ENCODE results near the gene ORAI2. TPM values are rescaled to one million over a fixed set of nuclear protein-coding genes. Genes with fewer than 3 reads are reported as not detected.
A peak's percentile ranks its signal among the peaks of the same experiment; 100 is the strongest.
"Not testable (repeated sequence)": the region's sequence is repeated elsewhere in the genome, so short reads cannot be mapped to it uniquely, and the experiment has no call there.

The ORAI2 gene
- total and polyA plus RNA-seq, 10 donors: 31.5 to 146 (median 81.0) TPM

DNA sequence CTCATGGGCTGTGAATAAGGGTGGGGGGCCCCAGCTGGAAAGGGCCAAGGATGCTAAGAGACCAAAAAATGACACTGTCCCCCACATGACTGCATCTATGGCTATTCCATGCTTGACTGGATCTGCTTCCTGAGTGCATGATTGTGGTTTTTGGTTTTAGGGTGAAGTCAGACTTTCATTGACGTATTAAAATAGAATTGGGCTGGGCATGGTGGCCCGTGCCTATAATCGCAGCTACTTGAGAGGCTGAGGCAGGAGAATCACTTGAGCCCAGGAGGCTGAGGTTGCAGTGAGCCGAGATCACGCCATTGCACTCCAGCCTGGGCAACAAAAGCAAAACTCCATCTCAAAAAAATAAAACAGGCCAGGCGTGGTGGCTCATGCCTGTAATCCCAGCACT is 24.8 kb upstream of the ORAI2 start:
- TF ChIP-seq POLR2AphosphoS5 (IDR thresholded peaks at IDR 0.05): peak in 1 of 3 donors; percentile 32
- H3K9me3 ChIP-seq; H3K27me3 ChIP-seq (replicated peaks in 1 of 7); DNase-seq; H3K4me3 ChIP-seq: not testable (repeated sequence)
- 67 to 83% (median 82%) methylated on average over 6 of the region's 6 CpGs for WGBS, 5 donors
- Histone ChIP-seq H3K4me1 (peaks cover 5 to 62% (median 31%) of the 10 kb centered on the region in 6 donors), H3K27ac (peak overlapping the region in 5 of 8 donors; percentile 14 to 45 (median 37)), H3K36me3 (peaks cover 0 to 100% (median 80%) of the 10 kb centered on the region in 6 donors)
- intact Hi-C loops (cut with DNase I; ENCODE audit: low total_unique reads): loop anchor here (5.0 kb wide), 1 partner anchor 49 kb away; no protein-coding TSS in a partner anchor

DNA sequence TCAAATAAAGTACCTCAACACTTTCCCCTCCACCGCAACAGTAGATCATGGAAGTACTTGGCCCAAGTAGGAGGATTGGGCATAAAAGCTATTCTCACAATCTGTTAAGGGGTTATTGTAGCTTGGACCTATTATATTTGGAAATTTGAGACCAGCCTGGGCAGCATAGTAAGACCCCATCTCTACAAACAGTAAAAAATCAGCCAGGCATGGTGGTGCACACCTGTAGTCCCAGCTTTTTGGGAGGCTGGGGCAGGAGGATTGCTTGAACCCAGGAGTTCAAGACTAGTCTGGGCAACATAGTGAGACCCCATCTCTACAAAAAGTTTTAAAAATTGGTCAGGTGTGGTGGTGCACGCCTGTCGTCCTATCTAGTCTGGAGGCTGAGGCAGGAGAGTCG is 24.0 kb upstream of the ORAI2 start:
- WGBS, 5 donors: 96 to 99% (median 97%) methylated on average over 4 of the region's 4 CpGs
- Histone ChIP-seq H3K36me3 (peaks cover 0 to 100% (median 72%) of the 10 kb centered on the region in 6 donors), H3K4me1 (peaks cover 5 to 62% (median 29%) of the 10 kb centered on the region in 6 donors), H3K27me3 (replicated peaks in 1 of 7) (no peaks in the 10 kb centered on the region), H3K4me3 (no peak overlapping the region), H3K27ac (peak overlapping the region in 2 of 8 donors; percentile 37 to 40), H3K9me3 (peaks cover 0 to 7% (median 2%) of the 10 kb centered on the region in 8 donors)
- intact Hi-C loops (cut with DNase I; ENCODE audit: low total_unique reads): loop anchor here (5.0 kb wide), 1 partner anchor 48 kb away; no protein-coding TSS in a partner anchor
- TF ChIP-seq POLR2AphosphoS5 (IDR thresholded peaks at IDR 0.05): no peak
- TF ChIP-seq POLR2A (IDR thresholded peaks at IDR 0.05): no peak
- TF ChIP-seq, protein P1, sequence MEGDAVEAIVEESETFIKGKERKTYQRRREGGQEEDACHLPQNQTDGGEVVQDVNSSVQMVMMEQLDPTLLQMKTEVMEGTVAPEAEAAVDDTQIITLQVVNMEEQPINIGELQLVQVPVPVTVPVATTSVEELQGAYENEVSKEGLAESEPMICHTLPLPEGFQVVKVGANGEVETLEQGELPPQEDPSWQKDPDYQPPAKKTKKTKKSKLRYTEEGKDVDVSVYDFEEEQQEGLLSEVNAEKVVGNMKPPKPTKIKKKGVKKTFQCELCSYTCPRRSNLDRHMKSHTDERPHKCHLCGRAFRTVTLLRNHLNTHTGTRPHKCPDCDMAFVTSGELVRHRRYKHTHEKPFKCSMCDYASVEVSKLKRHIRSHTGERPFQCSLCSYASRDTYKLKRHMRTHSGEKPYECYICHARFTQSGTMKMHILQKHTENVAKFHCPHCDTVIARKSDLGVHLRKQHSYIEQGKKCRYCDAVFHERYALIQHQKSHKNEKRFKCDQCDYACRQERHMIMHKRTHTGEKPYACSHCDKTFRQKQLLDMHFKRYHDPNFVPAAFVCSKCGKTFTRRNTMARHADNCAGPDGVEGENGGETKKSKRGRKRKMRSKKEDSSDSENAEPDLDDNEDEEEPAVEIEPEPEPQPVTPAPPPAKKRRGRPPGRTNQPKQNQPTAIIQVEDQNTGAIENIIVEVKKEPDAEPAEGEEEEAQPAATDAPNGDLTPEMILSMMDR (IDR thresholded peaks at IDR 0.05 in 8 of 11, conservative IDR thresholded peaks at IDR 0.05 in 3 of 11): no peak
- DNase-seq: no peak

DNA sequence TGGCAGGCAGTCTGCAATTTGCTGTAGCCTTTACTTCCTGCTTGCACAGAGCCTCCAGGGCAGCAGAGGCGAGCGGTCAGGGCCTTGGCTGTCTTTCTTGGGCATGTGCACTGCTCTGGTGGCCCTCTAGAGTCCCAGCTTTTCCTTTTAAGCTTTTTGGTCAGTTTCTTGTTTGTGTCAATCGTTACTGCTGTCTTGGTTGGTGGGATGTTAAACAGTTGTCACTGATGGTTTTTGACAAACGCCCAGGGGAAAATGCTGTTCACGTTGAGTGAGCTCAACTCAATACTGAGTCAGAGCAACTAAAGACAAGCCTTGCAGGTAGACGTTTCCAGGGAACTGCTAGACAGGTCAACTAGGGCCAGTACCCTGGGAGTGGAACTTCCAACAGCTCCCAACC is 23.3 kb upstream of the ORAI2 start:
- H3K36me3 ChIP-seq: peaks cover 0 to 100% (median 66%) of the 10 kb centered on the region in 6 donors
- intact Hi-C loops (cut with DNase I; ENCODE audit: low total_unique reads): no loop called here
- TF ChIP-seq POLR2AphosphoS5 (IDR thresholded peaks at IDR 0.05): no peak
- no peak for TF ChIP-seq POLR2A (IDR thresholded peaks at IDR 0.05)
- TF ChIP-seq, protein P1 (IDR thresholded peaks at IDR 0.05 in 8 of 11, conservative IDR thresholded peaks at IDR 0.05 in 3 of 11): no peak
- H3K4me1 ChIP-seq: peaks cover 6 to 62% (median 29%) of the 10 kb centered on the region in 6 donors
- H3K9me3 ChIP-seq: peaks cover 0 to 7% (median 2%) of the 10 kb centered on the region in 8 donors
- no peak overlapping the region for H3K4me3 ChIP-seq
- 67 to 75% (median 73%) methylated on average over 6 of the region's 6 CpGs for WGBS, 5 donors
- no peaks in the 10 kb centered on the region for H3K27me3 ChIP-seq (replicated peaks in 1 of 7)
- DNase-seq: no peak
- H3K27ac ChIP-seq: no peak overlapping the region

DNA sequence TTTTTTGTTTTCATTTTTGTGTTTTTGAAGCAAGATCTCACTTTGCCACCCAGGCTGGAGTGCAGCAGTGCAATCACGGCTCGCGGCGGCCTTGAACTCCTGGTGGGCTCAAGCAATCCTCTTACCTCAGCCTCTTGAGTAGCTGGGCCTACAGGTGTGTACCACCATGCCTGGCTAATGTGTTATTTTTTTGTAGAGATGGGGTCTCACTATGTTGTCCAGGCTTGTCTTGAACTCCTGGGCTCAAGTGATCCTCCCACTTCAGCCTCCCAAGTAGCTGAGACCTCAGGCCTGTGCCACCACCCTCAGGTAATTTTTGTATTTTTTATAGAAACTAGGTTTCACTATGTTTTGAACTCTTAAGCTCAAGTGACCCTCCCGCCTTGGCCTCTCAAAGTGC is 22.5 kb upstream of the ORAI2 start:
- Histone ChIP-seq H3K4me1 (peaks cover 14 to 70% (median 37%) of the 10 kb centered on the region in 6 donors), H3K27me3 (replicated peaks in 1 of 7) (no peaks in the 10 kb centered on the region), H3K4me3 (no peak overlapping the region), H3K9me3 (peaks cover 0 to 7% (median 2%) of the 10 kb centered on the region in 8 donors), H3K27ac (no peak overlapping the region), H3K36me3 (peaks cover 0 to 99% (median 58%) of the 10 kb centered on the region in 6 donors)
- TF ChIP-seq, protein P1 (IDR thresholded peaks at IDR 0.05 in 8 of 11, conservative IDR thresholded peaks at IDR 0.05 in 3 of 11): no peak
- TF ChIP-seq POLR2A (IDR thresholded peaks at IDR 0.05): no peak
- TF ChIP-seq POLR2AphosphoS5 (IDR thresholded peaks at IDR 0.05): no peak
- intact Hi-C loops (cut with DNase I; ENCODE audit: low total_unique reads): no loop called here
- DNase-seq: no peak
- WGBS, 5 donors: 93 to 97% (median 96%) methylated on average over 5 of the region's 5 CpGs
